PC-3 (cell line): Measurements from ENCODE around the gene KLHL6.

ENCODE experiments used
- CTCF ChIP-seq: fragments of 300-600 bp; sonication (generic); conservative IDR thresholded peaks from 2 replicates; pipeline ENCODE4 v1.5.1; 2017; ENCODE audit warnings: antibody characterized with exemption, low read depth, mild to moderate bottlenecking, low read length
- EZH2 ChIP-seq: fragments of 300-600 bp; sonication (generic); IDR thresholded peaks from one replicate; pipeline ENCODE4 v1.6.1; 2017; ENCODE audit warnings: antibody characterized with exemption, mild to moderate bottlenecking, low read length; ENCODE audit not compliant: unreplicated experiment

GRCh38 chr3:183545708-183546107 lies 9.8 kb downstream of the KLHL6 start:
- TF ChIP-seq EZH2, result no peak
- no peak for TF ChIP-seq CTCF
